Skeletal muscle tissue (tissue), 4 donors: ENCODE measurements around the gene PRKACB. TPM values are rescaled to one million over a fixed set of nuclear protein-coding genes. Genes with fewer than 3 reads are reported as not detected.

Experiments
- H3K27ac ChIP-seq: one replicate; pipeline ENCODE4 v1.7.0; 2013; ENCODE audit warnings: mild to moderate bottlenecking, low read depth, low read length, inconsistent platforms
- H3K27me3 ChIP-seq, 3 donors: one replicate each; pipeline ENCODE4 v1.7.0; 2013; ENCODE audit warnings: low read length in 3 of 3; ENCODE audit not compliant: control insufficient read depth in 3 of 3, insufficient read depth in 3 of 3
- H3K36me3 ChIP-seq, 3 donors: one replicate each; pipeline ENCODE4 v1.7.0; 2013; ENCODE audit warnings: low read length in 3 of 3; ENCODE audit not compliant: control insufficient read depth in 3 of 3, insufficient read depth in 3 of 3
- H3K4me1 ChIP-seq, 3 donors: one replicate each; pipeline ENCODE4 v1.7.0; 2013; ENCODE audit warnings: low read length in 3 of 3, mild to moderate bottlenecking in 3 of 3; ENCODE audit not compliant: control insufficient read depth in 3 of 3, insufficient read depth in 3 of 3
- H3K4me3 ChIP-seq, 3 donors: one replicate each; pipeline ENCODE4 v1.7.0; 2013; ENCODE audit warnings: low read length in 3 of 3
- H3K9ac ChIP-seq, 3 donors: one replicate each; pipeline ENCODE4 v1.7.0; 2013; ENCODE audit warnings: low read length in 3 of 3, mild to moderate bottlenecking in 3 of 3, moderate library complexity in 2 of 3, low read depth in 1 of 3
- H3K9me3 ChIP-seq, 3 donors: one replicate each; pipeline ENCODE4 v1.7.0; 2013; ENCODE audit warnings: low read length in 3 of 3; ENCODE audit not compliant: control insufficient read depth in 3 of 3
- total RNA-seq: library from RNA; depleted of rRNA; stranded (reverse); fragments of >200 nt; gene quantifications from one replicate; pipeline ENCODE4 v1.2.3, GENCODE V29; 2014
- donor health status: Osteomylitis.

Gene PRKACB
- total RNA-seq, 1 donor from 2014 or later: 26.1 TPM

DNA sequence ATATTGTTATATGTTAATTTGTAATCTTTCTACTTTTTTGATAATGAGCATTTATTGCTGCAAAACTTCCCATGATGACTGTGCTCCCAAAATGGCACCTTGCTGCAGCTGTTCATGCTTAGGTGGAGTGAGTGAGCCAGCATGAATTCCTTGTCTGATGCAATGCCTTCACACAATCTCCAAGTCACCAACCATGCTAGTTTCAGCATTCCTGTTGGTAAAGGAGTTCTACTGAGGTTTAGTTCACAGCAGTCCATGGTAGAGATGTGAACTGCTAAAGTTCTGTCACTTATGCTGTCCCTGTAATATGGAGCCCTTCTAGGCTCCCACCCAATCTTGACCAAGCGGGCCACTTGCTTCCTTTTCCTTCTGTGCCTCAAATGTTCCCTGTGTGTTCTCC is 26.2 kb upstream of the PRKACB start:
- no peak overlapping the region for H3K9ac ChIP-seq

DNA sequence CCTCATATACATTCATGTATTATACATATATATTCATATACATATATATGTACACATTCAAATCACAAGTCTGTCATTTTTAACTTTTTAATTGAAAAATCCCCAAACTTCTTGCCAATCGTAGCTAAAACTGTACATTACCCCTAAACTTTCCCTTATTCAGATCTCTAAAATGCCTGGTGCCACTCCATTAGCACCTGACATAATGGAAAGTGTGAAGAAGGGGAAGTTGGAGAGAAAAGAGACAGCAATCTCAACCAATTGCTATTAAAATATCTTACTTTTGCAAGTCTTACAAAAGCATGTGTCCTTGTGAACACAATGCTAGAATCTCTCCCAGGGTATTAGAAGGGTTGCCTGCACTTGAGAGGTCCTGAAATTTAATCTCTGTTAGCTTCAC is 22.7 kb upstream of the PRKACB start:
- H3K9me3 ChIP-seq: no peaks in the 10 kb centered on the region
- no peaks in the 10 kb centered on the region for H3K27me3 ChIP-seq
- H3K36me3 ChIP-seq: no peaks in the 10 kb centered on the region
- no peak overlapping the region for H3K27ac ChIP-seq
- no peak overlapping the region for H3K9ac ChIP-seq
- peaks cover 7 to 10% (median 8%) of the 10 kb centered on the region in 3 donors for H3K4me1 ChIP-seq
- no peak overlapping the region for H3K4me3 ChIP-seq

More for the DNA sequence above, 26.2 kb upstream of the PRKACB start:
- Histone ChIP-seq H3K27me3 (no peaks in the 10 kb centered on the region), H3K4me1 (peaks cover 7 to 10% (median 8%) of the 10 kb centered on the region in 3 donors), H3K36me3 (no peaks in the 10 kb centered on the region), H3K4me3 (no peak overlapping the region), H3K27ac (no peak overlapping the region), H3K9me3 (no peaks in the 10 kb centered on the region)

DNA sequence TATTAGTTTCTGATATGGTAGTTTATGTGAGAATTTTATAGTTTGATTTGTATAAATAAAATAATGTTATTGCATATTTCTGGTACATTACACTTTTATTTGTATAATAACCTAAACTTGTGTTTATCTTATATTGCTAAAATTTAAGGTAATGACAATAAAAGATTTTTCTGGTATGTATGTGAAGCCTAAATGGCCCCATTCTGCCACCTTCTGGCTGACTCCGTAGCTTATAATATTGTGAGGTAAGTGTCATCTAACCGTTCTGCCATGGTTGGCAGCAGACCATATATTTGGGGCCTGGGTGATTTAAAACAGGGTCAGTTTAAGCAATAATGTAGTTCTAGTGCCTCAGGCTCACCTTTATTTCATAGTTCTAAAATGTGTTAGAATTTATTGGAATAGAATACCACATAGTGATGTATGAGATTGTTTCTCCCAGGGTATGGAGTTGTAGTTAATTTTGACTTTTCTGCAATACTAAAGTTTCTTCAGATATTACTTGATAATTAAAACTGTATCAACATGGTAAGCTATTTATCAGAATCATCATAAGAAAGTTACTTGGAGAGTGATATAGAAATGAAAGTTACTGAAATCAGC is 21.2 kb upstream of the PRKACB start:
- no peaks in the 10 kb centered on the region for H3K36me3 ChIP-seq
- no peak overlapping the region for H3K9ac ChIP-seq
- H3K4me3 ChIP-seq: no peak overlapping the region
- no peaks in the 10 kb centered on the region for H3K9me3 ChIP-seq
- H3K27me3 ChIP-seq: no peaks in the 10 kb centered on the region
- peaks cover 7 to 9% (median 8%) of the 10 kb centered on the region in 3 donors for H3K4me1 ChIP-seq
- H3K27ac ChIP-seq: no peak overlapping the region

DNA sequence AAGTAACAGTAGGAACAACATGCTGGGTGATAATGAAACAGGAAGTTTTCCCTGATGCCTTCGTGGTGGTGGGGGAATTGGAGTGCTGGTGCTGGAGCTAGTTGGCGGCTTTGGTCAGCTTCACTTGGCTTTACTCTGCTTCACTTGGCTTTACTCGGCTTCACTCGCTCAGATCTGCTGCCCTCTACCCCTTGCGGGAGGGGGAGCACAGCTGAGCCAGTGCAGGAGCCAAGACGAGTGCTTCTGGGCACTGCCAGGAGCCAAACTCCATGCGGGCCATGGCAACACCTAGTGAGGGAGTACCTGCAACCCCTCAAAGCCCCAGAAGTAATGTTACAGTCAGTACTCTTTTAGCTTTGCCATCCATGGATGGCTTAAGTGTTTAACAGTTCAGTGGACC is 10.6 kb upstream of the PRKACB start:
- Histone ChIP-seq H3K27ac (no peak overlapping the region), H3K36me3 (no peaks in the 10 kb centered on the region)

DNA sequence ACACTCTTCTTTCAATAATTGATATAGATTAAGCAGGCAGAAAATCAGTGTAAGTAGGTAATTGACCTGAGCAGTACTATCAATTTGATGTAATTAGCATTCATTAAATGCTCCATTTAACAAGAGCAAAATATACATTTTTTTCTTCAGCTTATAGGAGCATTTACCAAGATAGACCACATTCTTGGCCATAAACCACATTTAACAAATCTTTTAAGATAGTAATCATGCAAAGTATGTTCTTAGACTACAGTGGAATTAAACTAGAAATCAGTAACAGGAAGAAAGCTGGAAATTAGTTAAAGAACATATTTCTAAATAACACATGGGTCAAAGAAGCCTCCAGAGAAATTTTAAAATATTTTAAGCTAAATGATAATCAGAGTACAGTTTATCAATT is 8.7 kb upstream of the PRKACB start:
- peaks cover 0 to 3% (median 2%) of the 10 kb centered on the region in 3 donors for H3K9me3 ChIP-seq
- H3K27ac ChIP-seq: no peak overlapping the region
- no peaks in the 10 kb centered on the region for H3K27me3 ChIP-seq
- H3K9ac ChIP-seq: no peak overlapping the region
- H3K4me1 ChIP-seq: no peaks in the 10 kb centered on the region
- no peak overlapping the region for H3K4me3 ChIP-seq
- H3K36me3 ChIP-seq: no peaks in the 10 kb centered on the region

More for the DNA sequence above, 10.6 kb upstream of the PRKACB start:
- no peak overlapping the region for H3K9ac ChIP-seq
- H3K4me3 ChIP-seq: no peak overlapping the region
- no peaks in the 10 kb centered on the region for H3K27me3 ChIP-seq
- H3K9me3 ChIP-seq: peaks cover 0 to under 1% (median 0%) of the 10 kb centered on the region in 3 donors
- H3K4me1 ChIP-seq: no peaks in the 10 kb centered on the region

DNA sequence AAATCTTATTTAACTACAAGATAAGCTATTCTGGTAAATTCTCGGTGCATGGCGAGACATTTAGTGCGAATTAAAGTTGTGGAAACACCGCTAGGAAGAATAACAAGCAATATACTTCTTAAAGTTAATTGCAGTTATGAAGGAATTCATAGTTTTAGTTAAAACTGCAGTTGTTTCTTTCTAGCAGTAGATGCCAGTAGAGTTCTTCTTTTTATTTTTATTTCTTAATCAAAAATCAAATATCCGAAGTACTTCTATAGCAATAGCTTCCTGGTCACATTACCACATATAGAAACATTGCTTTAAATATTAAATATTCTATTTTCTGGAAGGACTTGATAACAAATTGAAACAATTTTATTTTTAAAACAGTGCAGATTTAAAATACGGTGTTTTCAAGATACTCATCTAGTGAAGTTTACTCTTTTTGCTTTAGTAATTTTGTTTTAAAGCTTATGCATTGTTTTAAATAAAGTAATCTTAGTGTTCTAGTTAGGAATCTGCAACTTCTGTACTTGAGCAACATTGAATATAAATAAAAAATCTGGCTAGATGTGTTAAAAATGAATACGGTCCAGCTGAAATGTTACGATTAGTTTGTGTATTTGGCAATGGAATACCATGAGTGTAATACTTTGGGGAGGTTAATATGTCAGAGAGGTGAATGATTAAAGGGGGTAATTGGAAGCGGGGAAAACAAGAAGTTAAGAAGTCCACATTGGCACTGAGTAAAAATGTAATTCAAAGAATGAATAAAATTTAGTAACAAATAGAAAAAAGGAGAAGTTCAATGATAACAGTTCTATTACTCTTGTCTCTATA is 2.7 kb upstream of the PRKACB start:
- H3K4me3 ChIP-seq: no peak overlapping the region
- peaks cover 0 to 3% (median 2%) of the 10 kb centered on the region in 3 donors for H3K9me3 ChIP-seq
- H3K27me3 ChIP-seq: no peaks in the 10 kb centered on the region
- no peaks in the 10 kb centered on the region for H3K4me1 ChIP-seq
- H3K36me3 ChIP-seq: no peaks in the 10 kb centered on the region
- no peak overlapping the region for H3K9ac ChIP-seq
- H3K27ac ChIP-seq: no peak overlapping the region

DNA sequence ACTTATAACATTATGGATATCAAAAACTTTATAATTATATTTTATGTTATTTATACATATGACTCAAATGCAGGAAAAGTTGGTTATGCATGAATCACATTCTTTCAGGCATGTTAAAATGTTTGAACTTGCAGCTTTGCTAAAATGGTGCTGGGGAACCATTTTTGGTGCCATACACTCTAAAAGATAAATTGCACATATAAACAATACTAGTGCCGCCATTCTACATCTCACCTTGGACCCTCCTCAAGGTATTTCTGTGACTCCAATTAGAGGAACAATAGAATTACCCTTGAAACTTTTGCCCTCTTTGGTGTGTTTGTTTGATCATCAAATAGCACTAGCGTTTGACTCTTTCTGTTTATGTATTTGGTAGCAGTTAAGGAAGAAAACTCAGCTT is 997 bp downstream of the PRKACB start:
- Histone ChIP-seq H3K27ac (no peak overlapping the region), H3K9ac (no peak overlapping the region), H3K4me3 (no peak overlapping the region), H3K27me3 (no peaks in the 10 kb centered on the region), H3K4me1 (no peaks in the 10 kb centered on the region), H3K36me3 (no peaks in the 10 kb centered on the region), H3K9me3 (no peaks in the 10 kb centered on the region)

DNA sequence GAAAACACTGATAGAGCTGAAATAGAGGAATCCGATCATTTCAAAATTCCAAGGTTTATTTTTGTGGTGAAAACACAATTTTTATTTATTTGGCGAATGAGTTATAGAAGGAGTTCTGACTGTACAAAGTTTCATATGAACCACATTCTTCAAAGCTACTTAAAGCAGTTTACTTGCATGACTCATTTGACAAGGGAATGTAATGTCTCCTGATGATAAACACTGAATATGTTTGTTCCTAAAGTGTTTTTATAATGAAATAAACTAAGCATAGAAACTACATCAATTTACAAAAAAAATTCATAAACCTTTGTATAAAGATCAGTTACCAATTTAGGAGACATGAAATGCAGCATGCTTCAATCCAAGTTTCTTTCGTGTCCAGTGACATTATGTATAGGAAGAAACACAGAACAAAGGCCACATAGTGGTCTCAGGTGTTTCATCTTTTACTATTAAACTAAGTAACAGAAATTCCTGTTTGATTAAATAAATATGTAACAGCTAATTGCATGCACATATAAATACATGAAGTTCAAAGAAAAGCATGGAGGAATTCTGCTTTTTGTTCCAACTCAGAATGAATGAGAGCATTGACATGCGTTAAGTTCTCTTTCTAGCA is 2.5 kb downstream of the PRKACB start:
- Histone ChIP-seq H3K27ac (no peak overlapping the region), H3K9me3 (no peaks in the 10 kb centered on the region), H3K4me3 (no peak overlapping the region), H3K9ac (no peak overlapping the region), H3K4me1 (no peaks in the 10 kb centered on the region), H3K36me3 (no peaks in the 10 kb centered on the region), H3K27me3 (no peaks in the 10 kb centered on the region)

DNA sequence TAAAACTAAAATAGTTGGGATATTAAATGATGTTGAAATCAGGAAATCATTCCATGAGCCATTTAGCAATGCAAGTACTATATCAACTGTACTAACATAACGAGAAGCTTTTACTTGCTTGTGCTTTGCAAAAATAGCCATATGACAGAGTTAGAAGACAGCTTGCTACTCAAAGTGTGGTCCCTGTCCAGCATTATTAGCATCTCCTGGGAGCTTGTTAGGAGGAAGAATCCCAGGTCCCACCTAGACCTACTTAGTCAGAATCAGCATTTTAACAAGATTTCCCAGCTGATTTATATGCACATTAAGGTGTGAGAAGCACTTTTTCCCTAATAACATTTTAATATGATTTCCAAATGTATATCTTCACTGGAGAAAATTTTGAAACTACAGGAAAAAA is 4.7 kb downstream of the PRKACB start:
- no peak overlapping the region for H3K9ac ChIP-seq
- no peak overlapping the region for H3K27ac ChIP-seq
- H3K4me1 ChIP-seq: no peaks in the 10 kb centered on the region

DNA sequence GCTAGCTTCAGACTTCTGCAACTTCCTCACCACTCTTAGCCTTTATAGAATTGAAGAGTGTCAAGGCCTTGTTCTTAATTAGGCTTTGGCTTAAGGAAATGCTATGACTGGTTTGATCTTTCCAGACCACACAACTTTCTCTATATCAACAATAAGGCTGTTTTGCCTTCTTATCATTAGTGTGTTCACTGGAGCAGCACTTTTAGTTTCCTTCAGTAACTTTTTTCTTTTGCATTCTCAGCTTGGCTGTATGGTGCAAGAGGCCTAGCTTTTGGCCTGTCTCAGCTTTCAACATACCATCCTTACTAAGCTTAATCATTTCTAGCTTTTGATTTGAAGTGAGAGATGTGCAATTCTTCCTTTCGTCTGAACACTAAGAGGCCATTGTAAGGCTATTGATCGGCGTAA is 8.6 kb downstream of the PRKACB start:
- H3K4me3 ChIP-seq: no peak overlapping the region
- no peaks in the 10 kb centered on the region for H3K36me3 ChIP-seq
- H3K9me3 ChIP-seq: no peaks in the 10 kb centered on the region
- H3K9ac ChIP-seq: no peak overlapping the region
- H3K27me3 ChIP-seq: no peaks in the 10 kb centered on the region
- H3K27ac ChIP-seq: no peak overlapping the region
- peaks cover 0 to 3% (median 0%) of the 10 kb centered on the region in 3 donors for H3K4me1 ChIP-seq

More for the DNA sequence above, 4.7 kb downstream of the PRKACB start:
- Histone ChIP-seq H3K4me3 (no peak overlapping the region), H3K27me3 (no peaks in the 10 kb centered on the region), H3K9me3 (no peaks in the 10 kb centered on the region), H3K36me3 (no peaks in the 10 kb centered on the region)
